ENCODE data around the gene RAB36.

Gene RAB36

DNA sequence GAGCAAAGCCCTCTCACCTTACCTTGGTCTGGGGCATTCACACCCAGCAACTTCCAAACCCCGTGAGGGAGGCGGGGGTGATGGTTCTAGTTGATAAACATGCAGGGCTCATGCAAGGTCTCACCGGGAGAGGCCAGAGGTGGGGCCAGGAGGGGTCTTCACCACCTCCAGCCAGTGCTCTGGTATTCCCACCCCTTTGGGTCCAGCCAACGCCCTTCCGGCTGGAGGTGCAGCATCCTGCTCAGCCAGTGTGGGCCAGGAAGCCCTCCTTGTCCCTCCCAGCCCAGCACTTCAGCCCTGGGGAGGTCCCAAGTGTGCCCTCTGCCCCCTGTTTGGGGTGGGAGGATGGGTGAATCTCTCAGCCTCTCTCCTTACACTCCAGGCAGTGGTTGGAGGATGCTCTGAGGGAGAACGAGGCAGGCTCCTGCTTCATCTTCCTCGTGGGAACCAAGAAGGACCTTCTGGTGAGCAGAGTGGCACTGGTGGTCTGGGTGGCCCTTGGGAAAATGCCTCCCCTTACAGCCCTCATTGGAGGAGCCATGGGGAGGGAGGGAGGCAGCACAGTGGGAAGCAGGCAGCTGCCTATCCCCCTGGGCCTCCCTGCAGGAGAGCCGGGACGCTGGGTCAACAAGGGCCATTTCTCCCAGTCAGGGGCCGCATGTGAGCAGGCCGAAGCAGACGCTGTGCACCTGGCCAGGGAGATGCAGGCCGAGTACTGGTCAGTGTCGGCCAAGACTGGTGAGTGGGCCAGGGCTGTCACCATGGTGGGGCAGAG lies 13.4 kb downstream of the RAB36 start:
- no peak for DNase-seq (ENCODE audit: low spot score)

DNA sequence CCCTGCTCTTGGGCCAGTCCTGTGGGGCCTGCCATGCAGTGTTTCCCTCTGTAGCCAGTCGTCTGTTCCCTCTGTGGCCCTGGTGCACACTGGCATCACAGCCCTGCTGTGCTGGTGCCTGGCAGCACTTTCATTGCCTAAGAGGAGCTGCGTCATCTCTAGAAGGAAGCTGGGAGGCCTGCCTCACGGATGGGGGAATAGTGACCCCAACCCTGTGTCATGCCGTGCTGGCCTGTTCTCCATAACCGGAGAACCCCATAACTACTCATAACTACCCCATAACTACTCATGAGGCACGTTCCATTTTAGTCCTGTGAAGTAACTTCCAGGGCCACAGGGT lies 14.0 kb downstream of the RAB36 start:
- DNase-seq (ENCODE audit: low spot score): no peak

DNA sequence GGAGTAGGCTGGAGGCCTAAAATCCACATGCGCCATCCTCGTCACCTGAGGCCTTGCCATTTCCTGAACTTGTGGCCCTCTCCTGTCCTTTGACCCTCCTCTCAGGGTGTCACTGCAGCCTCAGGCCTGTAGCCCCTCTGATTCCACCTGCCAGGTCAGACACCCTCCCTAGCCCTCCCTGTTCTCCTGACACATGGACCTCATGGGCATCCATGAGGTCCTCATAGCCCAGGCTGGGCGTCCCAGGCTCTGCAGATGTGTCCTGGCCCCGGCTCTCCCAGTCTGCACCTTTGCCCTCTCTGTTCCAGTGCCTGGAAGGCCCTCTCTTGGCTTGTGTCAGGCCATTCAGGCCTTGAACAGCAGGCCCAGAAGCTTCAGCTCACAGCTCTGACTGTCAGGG lies 15.8 kb downstream of the RAB36 start:
- no peak for DNase-seq (ENCODE audit: low spot score)

DNA sequence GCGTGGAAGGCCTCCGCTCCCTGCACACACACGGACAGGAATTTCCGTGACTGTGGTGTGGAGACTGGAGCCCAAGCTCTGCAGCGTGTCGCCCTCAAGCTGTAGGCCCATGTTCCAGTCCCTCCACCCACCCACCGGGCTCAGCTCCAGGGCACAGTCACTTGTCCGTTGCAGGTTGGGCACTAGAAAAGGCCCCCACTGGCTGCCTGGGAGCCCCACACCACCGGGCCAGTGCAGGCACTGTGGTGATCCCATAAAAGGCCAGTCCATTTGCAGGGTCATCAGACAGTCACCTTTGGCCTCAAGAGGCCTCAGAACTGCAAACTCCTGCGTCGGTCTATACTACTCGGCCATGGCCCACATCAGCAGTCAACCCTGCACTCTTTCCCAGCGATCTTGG lies 16.3 kb downstream of the RAB36 start:
- no peak for DNase-seq (ENCODE audit: low spot score)

DNA sequence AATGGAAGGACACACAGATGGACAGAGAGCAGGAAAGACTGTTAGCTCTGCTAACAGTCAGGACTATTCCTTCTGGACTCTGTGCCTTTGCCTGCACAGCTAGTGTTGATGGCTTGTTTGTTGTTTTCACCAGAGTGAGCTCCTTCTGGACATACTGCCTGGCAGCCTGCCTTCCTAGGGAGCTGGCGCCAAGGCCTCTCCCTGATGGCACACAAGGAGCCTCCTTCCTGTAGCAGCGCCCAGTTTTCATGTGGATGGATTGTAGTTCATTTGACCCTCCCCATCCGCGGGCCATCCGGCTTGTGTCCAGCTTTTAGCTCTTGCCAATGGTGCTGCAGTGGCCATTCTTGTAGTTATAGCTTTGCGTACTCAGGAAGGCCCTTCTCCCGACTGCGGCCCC lies 18.4 kb downstream of the RAB36 start:
- no peak for DNase-seq (ENCODE audit: low spot score)

DNA sequence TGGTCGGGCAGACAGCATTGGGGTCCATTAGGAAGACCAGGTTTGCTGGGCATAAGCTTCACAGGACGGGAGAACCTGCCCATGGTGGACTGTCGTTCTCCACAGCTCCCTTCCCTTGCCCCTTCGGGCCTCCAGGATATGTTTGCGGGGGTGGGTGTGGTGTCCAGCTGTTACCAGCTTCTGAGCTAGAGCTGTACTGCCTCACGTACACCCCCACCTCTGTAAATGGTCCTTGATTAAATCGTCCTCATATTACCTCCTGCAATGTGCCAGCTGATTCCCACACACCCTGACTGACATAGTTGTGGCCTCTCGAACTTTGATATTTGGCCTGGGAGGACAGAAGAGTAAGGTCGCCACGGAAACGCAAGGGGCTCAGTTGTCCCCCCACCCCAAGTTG lies 18.8 kb downstream of the RAB36 start:
- DNase-seq (ENCODE audit: low spot score): no peak

DNA sequence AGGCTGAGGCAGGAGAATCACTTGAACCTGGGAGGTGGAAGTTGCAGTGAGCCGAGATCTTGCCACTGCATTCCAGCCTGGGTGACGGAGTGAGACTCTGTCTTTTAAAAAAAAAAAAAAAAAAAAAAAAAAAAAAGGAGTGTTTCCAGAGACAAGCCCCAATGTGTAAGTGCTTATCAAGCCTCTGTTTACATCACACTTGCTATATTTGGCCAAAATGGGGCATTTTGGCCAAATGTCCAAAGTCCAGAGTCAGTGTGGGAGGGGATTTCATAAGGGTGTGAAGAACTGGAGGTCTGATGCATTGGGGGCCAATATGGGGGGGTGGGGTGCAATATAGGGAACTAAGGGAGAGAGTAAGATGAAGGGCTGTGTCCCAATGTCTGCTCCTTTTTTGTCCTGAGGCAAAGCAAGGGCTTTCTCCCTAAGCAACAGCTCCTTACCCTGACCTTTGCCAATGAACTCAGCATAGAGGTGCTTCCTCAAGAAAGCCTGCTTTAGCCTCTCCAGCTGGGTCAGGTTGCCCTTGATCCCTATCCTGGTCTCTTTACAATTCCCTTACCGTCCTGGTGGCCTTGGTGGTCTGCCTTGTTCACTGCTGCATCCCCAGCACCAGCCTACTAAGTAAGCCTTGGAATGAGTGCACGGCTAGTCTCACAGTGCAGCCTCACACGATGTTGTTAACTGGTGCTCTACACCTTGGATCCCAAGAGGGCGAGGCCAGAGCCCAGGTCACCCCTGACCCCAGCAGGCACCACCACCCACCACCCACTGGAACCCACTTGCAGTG lies 21.0 kb downstream of the RAB36 start:
- no peak for DNase-seq (ENCODE audit: low spot score)

DNA sequence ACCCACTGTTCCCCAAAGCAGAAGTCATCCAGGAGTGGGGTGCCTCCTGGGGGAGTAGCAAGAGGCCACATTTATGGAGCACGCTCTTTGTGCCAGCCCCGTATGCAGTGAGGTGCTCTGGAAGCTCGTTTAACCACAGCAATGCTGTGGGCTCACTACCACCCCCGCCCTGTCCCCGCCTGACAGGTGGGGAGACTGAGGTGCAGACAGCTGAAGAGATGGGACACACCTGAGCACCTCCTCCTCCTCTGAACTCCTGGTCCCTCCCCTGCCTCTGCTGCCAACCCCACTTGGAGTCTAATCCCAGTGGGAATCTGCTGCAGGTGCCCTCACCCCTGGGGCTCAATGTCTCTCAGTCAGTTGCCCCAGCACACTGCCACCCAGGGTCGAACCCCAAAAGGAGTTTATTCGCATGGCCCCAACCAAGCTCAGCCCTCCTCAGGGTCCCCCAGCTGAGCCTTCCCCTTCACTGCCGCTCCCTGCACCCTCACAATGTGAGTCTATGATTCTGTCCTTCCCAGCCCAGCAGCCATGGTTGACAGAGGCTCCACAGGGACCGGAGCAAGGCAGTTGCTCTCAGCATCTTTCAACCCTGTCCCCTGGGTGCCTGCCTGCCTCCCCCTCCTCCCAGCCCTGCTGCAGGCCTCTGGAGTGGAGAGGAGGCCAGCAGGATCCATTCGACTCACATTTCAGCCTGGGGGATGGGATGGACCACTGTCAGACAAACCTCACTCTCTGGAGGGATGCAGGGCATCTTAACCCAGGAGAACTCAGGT lies 21.8 kb downstream of the RAB36 start:
- no peak for DNase-seq (ENCODE audit: low spot score)

DNA sequence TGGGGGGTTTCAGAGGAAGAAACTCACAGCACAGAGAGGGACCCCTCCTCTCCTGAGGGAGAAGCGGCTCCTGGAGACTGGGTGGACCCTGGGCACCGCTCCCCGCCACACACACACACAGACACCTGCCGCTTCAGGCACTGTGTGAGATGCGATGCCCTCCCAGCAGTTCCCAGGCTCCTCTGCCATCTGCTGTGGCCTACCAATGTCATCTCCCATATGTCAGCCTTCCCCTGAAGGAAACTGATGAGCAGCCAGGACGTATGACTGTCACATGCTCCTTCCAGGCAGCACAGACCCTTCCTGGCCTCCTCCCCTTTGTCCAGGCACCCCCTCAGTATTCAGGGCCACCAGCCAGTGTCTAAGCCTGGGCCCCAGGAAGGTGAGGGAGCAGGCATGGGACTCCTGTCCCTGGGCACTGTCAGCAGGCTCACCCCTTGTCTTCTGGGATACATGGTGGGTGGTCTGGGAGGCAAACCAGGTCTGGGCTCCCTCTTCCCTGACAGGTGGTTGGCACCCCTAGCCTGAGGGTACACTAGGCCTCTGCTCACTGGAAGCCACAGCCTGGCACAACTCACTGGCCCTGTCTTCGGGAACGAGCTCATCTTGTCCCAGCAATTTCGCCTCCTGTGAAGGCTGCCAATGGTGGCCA lies 23.2 kb downstream of the RAB36 start:
- DNase-seq (ENCODE audit: low spot score): no peak

DNA sequence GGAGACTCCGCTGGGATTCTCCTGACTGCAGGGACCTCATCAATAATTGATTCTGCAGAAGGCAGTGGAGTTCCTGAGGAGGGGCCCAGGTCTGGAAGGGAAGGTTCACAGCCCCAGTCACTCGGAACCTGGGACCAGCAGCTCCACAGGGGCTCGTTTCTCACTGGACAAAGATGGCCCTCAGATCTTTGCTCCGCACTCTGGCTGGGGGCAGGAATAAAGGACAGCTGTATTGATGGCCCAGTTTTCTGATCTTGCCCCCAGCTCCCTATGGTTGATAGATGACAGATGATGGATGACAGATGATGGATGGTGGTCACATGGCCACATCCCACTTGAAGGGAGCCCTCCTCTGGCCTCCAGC lies 23.7 kb downstream of the RAB36 start:
- no peak for DNase-seq (ENCODE audit: low spot score)

DNA sequence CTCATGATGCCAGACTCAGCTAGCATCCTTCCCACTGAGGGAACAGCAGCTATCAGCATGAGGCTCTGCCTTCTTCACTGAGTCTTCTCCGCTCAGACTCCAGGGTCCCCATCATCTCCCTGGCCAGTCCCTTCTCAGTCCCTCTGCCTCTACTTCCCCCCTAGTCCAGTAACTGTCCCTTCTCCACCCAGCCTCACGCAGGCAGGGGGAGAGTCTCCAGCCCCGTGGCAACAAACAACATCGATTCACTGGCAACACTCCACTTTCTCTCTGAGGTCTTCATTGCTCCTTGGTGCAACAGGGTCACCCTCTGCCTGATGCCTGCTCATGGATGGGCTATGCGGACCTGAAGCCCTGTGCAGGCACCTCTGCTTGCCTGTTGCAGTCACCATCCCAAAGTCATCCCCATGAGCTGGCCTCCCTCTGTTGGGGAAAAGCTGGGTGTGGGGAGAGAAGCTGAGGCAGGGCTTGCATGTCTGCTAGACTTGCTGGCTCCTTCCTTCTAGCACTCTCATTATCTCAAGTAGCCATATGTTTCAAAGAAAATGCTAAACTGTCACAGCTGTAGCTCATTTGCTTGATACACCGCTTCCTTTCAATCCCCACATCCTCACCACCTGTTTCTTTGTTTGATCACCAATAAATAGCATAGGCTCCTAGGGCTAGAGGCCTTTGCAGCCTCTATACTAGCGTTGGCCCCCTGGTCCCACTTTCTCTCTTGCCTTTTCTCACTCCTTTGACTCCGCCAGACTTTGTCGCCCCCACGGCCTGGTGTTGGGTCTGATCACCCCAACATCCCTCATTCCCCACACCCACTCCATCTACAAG lies 30.8 kb downstream of the RAB36 start:
- no peak for DNase-seq (ENCODE audit: low spot score)

DNA sequence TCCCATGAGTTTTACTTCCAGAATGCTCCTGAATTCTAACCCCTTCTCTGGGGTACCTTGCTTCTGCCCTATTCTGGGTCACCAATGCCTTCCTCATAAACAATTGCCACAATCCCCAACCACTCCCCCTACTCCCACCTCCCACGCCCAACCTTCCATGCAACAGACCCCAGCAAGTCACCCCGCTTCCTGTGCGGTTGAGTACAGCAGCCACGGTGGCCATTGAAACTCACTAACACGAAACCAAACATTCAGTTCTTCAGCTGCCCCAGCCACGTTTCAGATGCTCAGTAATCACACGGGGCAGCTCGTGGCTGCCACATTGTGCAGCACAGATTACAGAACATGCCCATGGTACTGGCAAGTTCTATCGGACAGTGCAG lies 31.4 kb downstream of the RAB36 start:
- no peak for DNase-seq (ENCODE audit: low spot score)

DNA sequence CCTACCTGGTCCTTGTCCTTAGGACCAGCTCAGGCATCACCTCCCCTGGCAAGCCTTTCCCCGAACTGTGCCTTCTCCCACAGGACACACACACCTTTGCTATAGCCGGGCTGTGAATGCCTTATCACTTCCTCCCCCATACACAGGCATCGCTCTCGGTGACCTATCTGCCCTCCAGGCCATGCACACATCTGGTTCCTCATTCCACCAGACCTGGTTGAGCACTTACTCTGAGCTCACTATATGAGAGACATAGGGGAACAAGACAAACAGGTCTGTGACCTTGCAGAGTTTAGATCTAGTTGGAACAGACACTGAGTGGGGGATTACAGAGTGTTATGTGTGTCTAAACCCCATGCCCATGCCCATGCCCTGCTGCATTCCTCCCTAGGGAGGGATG lies 31.9 kb downstream of the RAB36 start:
- no peak for DNase-seq (ENCODE audit: low spot score)

DNA sequence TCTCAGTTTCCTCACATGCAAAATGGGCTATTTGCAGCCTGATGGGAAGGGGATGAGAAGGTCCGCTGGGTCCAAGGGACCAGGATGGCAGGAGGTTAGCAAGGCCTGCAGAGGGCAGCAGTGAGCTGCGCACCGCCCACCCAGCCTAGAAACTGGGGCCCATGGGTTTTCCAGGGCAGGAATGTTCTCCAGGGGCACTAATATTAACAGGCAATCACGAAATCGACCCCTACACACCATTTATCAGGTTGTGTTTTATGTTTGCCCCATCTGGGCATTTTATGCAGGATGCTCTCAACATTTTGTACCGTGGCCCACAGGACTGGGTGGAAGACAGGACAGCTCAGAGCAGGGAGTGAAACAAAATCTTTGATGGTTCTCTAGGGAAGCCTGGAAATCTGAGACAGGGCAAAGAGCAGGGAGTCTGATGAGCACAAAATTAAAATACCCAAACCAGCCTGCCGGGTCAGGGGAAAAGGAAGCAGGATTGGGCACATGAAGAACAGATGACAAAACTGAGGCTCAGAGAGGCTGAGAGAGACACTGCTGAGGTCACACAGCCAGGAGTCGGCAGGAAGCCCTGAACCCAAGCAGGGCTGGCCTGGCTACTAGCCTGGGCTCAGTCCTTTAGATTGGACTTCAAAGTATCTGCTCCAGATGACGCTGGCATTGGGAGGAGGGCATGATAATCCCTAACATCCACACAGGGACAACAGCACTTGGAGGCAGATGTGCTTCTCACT lies 33.4 kb downstream of the RAB36 start:
- peak; percentile 60 for DNase-seq (ENCODE audit: low spot score)

DNA sequence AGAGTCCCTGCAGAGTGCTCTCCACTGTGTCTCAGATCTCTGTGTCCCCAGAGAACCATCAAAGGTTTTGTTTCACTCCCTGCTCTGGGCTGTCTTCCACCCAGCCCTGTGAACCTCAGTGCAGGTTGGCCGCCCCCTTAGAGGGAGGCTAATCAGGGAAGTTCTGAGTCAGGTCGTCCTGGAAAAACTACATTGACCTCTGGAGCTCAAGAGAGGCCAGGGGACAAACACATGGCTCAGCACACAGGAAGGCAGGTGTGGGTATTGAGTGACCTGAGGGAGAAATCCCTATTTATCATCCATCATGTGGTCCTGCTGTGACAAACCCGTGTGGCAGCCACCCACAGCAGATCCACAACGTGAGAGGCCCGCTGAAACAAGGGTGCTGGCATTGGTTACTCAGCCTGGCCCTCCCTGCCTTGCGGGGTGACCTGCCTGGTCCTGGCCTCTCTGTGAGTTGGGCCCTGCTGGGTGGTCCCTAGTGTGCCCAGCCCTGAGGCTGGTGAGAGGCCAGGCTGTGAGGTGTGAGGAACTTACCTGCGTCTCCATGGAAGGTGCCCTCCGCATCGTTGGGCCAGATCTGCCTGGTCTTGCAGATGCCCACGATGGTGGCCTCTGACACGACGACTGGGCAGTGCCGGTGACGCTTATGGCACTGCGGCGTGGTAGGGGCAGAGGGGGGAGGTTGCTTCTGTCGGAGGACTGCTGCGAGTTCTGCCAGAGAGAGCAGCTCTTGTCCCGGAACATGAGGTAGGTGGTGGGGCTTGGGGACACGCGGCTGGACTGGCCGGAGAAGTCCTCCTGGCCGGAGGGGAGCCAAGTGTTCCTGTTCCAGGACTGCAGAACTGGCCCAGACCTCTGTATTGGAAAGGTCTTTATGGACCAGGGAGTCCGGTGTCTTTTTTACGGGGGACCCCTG lies 34.4 kb downstream of the RAB36 start:
- peak; percentile 77 for DNase-seq (ENCODE audit: low spot score)

DNA sequence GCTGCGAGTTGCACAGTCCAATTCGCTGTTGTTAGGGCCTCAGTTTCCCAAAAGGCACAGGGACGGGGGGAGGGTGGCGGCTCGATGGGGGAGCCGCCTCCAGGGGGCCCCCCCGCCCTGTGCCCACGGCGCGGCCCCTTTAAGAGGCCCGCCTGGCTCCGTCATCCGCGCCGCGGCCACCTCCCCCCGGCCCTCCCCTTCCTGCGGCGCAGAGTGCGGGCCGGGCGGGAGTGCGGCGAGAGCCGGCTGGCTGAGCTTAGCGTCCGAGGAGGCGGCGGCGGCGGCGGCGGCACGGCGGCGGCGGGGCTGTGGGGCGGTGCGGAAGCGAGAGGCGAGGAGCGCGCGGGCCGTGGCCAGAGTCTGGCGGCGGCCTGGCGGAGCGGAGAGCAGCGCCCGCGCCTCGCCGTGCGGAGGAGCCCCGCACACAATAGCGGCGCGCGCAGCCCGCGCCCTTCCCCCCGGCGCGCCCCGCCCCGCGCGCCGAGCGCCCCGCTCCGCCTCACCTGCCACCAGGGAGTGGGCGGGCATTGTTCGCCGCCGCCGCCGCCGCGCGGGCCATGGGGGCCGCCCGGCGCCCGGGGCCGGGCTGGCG lies 35.1 kb downstream of the RAB36 start, which contains the start of gene BCR:
Gene BCR (plus strand): TSS at position 209 of the 592 bp plus-strand sequence. CDS start 452 bp downstream, outside the sequence.
- DNase-seq (ENCODE audit: low spot score): peak; percentile 71

DNA sequence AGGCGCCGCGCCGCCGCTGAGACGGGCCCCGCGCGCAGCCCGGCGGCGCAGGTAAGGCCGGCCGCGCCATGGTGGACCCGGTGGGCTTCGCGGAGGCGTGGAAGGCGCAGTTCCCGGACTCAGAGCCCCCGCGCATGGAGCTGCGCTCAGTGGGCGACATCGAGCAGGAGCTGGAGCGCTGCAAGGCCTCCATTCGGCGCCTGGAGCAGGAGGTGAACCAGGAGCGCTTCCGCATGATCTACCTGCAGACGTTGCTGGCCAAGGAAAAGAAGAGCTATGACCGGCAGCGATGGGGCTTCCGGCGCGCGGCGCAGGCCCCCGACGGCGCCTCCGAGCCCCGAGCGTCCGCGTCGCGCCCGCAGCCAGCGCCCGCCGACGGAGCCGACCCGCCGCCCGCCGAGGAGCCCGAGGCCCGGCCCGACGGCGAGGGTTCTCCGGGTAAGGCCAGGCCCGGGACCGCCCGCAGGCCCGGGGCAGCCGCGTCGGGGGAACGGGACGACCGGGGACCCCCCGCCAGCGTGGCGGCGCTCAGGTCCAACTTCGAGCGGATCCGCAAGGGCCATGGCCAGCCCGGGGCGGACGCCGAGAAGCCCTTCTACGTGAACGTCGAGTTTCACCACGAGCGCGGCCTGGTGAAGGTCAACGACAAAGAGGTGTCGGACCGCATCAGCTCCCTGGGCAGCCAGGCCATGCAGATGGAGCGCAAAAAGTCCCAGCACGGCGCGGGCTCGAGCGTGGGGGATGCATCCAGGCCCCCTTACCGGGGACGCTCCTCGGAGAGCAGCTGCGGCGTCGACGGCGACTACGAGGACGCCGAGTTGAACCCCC lies 35.8 kb downstream of the RAB36 start:
- peak; percentile 50 for DNase-seq (ENCODE audit: low spot score)

DNA sequence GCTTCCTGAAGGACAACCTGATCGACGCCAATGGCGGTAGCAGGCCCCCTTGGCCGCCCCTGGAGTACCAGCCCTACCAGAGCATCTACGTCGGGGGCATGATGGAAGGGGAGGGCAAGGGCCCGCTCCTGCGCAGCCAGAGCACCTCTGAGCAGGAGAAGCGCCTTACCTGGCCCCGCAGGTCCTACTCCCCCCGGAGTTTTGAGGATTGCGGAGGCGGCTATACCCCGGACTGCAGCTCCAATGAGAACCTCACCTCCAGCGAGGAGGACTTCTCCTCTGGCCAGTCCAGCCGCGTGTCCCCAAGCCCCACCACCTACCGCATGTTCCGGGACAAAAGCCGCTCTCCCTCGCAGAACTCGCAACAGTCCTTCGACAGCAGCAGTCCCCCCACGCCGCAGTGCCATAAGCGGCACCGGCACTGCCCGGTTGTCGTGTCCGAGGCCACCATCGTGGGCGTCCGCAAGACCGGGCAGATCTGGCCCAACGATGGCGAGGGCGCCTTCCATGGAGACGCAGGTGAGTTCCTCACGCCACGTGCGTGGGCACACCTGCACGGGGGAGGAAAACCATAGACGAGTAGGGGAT lies 36.5 kb downstream of the RAB36 start:
- no peak for DNase-seq (ENCODE audit: low spot score)

Data from kidney tubule cell (primary cell).